KMS-11 (cell line): ENCODE results near the gene HSD17B4.

Experiments used
- H2AFZ ChIP-seq: fragments of 200-600 bp; sonication (generic); 2 replicates; pipeline ENCODE4 v1.6.1; 2016; ENCODE audit warnings: antibody characterized with exemption, mixed run types, low read depth
- H3K27ac ChIP-seq: fragments of 200-600 bp; sonication (generic); 2 replicates; pipeline ENCODE4 v1.6.1; 2016; ENCODE audit warnings: mild to moderate bottlenecking, mixed run types
- H3K27me3 ChIP-seq: fragments of 200-600 bp; sonication (generic); 2 replicates; pipeline ENCODE4 v1.6.1; 2017; ENCODE audit warnings: mild to moderate bottlenecking, low read depth, mixed run types, moderate library complexity; ENCODE audit not compliant: insufficient read depth
- H3K36me3 ChIP-seq: fragments of 200-600 bp; sonication (generic); 2 replicates; pipeline ENCODE4 v1.6.1; 2017; ENCODE audit warnings: mild to moderate bottlenecking, mixed run types; ENCODE audit not compliant: insufficient read depth
- H3K4me1 ChIP-seq: fragments of 200-600 bp; sonication (generic); 2 replicates; pipeline ENCODE4 v1.6.1; 2016; ENCODE audit warnings: mild to moderate bottlenecking, low read depth, mixed run types; ENCODE audit not compliant: poor library complexity, severe bottlenecking
- H3K4me2 ChIP-seq: fragments of 200-600 bp; sonication (generic); 2 replicates; pipeline ENCODE4 v1.7.0; 2016; ENCODE audit warnings: mild to moderate bottlenecking, mixed run types
- H3K4me3 ChIP-seq: fragments of 200-600 bp; sonication (generic); IDR thresholded peaks from 2 replicates; pipeline ENCODE4 v1.6.1; 2017; ENCODE audit warnings: low read depth, low read length, mixed read lengths; ENCODE audit not compliant: insufficient read depth
- H3K79me2 ChIP-seq: fragments of 200-600 bp; sonication (generic); 2 replicates; pipeline ENCODE4 v1.6.1; 2016; ENCODE audit warnings: low read depth, mixed run types; ENCODE audit not compliant: insufficient read depth
- H3K9ac ChIP-seq: fragments of 200-600 bp; sonication (generic); 2 replicates; pipeline ENCODE4 v1.6.1; 2016; ENCODE audit warnings: mild to moderate bottlenecking, mixed run types
- H4K20me1 ChIP-seq: fragments of 200-600 bp; sonication (generic); 2 replicates; pipeline ENCODE4 v1.6.1; 2016; ENCODE audit warnings: mild to moderate bottlenecking, mixed run types; ENCODE audit not compliant: insufficient read depth
- CTCF ChIP-seq: fragments of 200-600 bp; sonication (generic); conservative IDR thresholded peaks from 2 replicates; pipeline ENCODE4 v1.6.1; 2017; ENCODE audit warnings: low read depth, mild to moderate bottlenecking, antibody characterized with exemption, low read length, moderate library complexity, mixed read lengths

Gene HSD17B4

GRCh38 chr5:119554597-119554996, 102.3 kb downstream of the HSD17B4 start:
- Histone ChIP-seq H4K20me1 (no peaks in the 10 kb centered on the region), H3K27ac (no peak overlapping the region), H3K4me3 (no peak overlapping the region), H3K36me3 (no peaks in the 10 kb centered on the region), H3K4me1 (no peaks in the 10 kb centered on the region), H2AFZ (no peak overlapping the region), H3K9ac (no peak overlapping the region), H3K79me2 (no peaks in the 10 kb centered on the region), H3K4me2 (no peak overlapping the region), H3K27me3 (no peaks in the 10 kb centered on the region)
- TF ChIP-seq CTCF = no peak

GRCh38 chr5:119570910-119571309, 118.6 kb downstream of the HSD17B4 start:
- H3K4me1 ChIP-seq = no peaks in the 10 kb centered on the region
- no peak for TF ChIP-seq CTCF
- H2AFZ ChIP-seq = no peak overlapping the region
- H3K79me2 ChIP-seq = no peaks in the 10 kb centered on the region
- H3K4me3 ChIP-seq = no peak overlapping the region
- H3K36me3 ChIP-seq = no peaks in the 10 kb centered on the region
- H3K4me2 ChIP-seq = no peak overlapping the region
- H3K9ac ChIP-seq = no peak overlapping the region
- H4K20me1 ChIP-seq = no peaks in the 10 kb centered on the region
- no peak overlapping the region for H3K27ac ChIP-seq
- no peaks in the 10 kb centered on the region for H3K27me3 ChIP-seq

- TF ChIP-seq CTCF = peak; percentile 49
- H3K4me2 ChIP-seq = no peak overlapping the region
- no peaks in the 10 kb centered on the region for H3K4me1 ChIP-seq
- H3K79me2 ChIP-seq = no peaks in the 10 kb centered on the region
- no peaks in the 10 kb centered on the region for H3K36me3 ChIP-seq
- H4K20me1 ChIP-seq = no peaks in the 10 kb centered on the region
- no peak overlapping the region for H3K9ac ChIP-seq
- no peaks in the 10 kb centered on the region for H3K27me3 ChIP-seq
- no peak overlapping the region for H3K4me3 ChIP-seq
- H2AFZ ChIP-seq = no peak overlapping the region
- no peak overlapping the region for H3K27ac ChIP-seq
Measured at GRCh38 chr5:119578937-119579336, 126.6 kb downstream of the HSD17B4 start.

GRCh38 chr5:119582987-119583386, 130.7 kb downstream of the HSD17B4 start:
- Histone ChIP-seq H3K27me3 (no peaks in the 10 kb centered on the region), H3K4me3 (no peak overlapping the region), H3K79me2 (no peaks in the 10 kb centered on the region), H2AFZ (no peak overlapping the region), H3K27ac (no peak overlapping the region), H3K4me1 (no peaks in the 10 kb centered on the region), H3K9ac (no peak overlapping the region), H3K36me3 (no peaks in the 10 kb centered on the region), H3K4me2 (no peak overlapping the region), H4K20me1 (no peaks in the 10 kb centered on the region)
- TF ChIP-seq CTCF = no peak
